PFSK-1 (cell line): ENCODE results near the gene ZNF775.

Experiments used
- FOXP2 ChIP-seq: optimal IDR thresholded peaks from 2 replicates; pipeline ENCODE3; 2011; ENCODE audit warnings: borderline replicate concordance, control low read depth, inconsistent platforms; ENCODE audit not compliant: insufficient read depth; ENCODE audit errors: extremely low read length, extremely low read depth
- POLR2AphosphoS5 ChIP-seq: IDR thresholded peaks from 2 replicates; pipeline ENCODE4 v1.6.1; 2012; ENCODE audit warnings: low read depth, mild to moderate bottlenecking, control low read depth, low read length, moderate library complexity
- REST ChIP-seq, 2 experiments: IDR thresholded peaks; 2 replicates each; pipeline versions ENCODE4 v1.6.1 to v1.8.0; 2011 to 2012; ENCODE audit warnings: low read depth in 2 of 2, low read length in 2 of 2, control low read depth in 1 of 2, inconsistent platforms in 1 of 2, mild to moderate bottlenecking in 1 of 2, moderate library complexity in 1 of 2; ENCODE audit not compliant: insufficient read depth in 1 of 2
- SIN3A ChIP-seq: IDR thresholded peaks from 2 replicates; pipeline ENCODE4 v1.6.1; 2012; ENCODE audit warnings: mild to moderate bottlenecking, low read length, moderate library complexity, borderline replicate concordance; ENCODE audit not compliant: insufficient read depth
- TAF1 ChIP-seq: IDR thresholded peaks from 2 replicates; pipeline ENCODE4 v1.6.1; 2012; ENCODE audit warnings: low read length, control low read depth, borderline replicate concordance; ENCODE audit not compliant: insufficient read depth

- no peak for TF ChIP-seq POLR2AphosphoS5
- TF ChIP-seq SIN3A, result no peak
- no peak for TF ChIP-seq TAF1
- TF ChIP-seq REST (IDR thresholded peaks at IDR 0.05; ENCODE audit: insufficient read depth in 1 of 2, low read depth in 2 of 2, low read length in 2 of 2), result no peak
- TF ChIP-seq FOXP2, result no peak
Measured at GRCh38 chr7:150388306-150388705, 9.2 kb downstream of the ZNF775 start.
